Measurements from ENCODE around the gene LETM1.

DNA sequence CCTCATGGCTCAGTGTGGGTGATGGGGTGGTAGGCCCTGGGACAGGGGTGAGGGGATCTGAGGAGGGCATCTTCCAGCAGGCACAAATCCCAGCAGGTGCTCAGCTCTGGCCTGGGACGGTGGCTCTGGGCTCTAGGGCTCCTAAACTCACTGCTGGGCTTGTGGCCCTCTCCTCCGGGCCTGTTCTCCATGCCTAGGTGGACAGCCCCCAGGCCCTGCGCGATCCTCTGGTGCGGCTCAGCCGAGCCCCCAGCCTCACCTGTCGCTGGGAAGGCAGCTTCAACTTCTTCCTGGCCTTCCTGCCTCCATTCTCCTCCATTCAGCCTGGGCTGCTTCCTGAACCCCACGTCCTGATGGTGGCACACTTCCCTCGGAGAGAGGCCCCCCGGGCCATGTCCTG, 82.2 kb downstream of the LETM1 start:
- TF ChIP-seq, protein P1, sequence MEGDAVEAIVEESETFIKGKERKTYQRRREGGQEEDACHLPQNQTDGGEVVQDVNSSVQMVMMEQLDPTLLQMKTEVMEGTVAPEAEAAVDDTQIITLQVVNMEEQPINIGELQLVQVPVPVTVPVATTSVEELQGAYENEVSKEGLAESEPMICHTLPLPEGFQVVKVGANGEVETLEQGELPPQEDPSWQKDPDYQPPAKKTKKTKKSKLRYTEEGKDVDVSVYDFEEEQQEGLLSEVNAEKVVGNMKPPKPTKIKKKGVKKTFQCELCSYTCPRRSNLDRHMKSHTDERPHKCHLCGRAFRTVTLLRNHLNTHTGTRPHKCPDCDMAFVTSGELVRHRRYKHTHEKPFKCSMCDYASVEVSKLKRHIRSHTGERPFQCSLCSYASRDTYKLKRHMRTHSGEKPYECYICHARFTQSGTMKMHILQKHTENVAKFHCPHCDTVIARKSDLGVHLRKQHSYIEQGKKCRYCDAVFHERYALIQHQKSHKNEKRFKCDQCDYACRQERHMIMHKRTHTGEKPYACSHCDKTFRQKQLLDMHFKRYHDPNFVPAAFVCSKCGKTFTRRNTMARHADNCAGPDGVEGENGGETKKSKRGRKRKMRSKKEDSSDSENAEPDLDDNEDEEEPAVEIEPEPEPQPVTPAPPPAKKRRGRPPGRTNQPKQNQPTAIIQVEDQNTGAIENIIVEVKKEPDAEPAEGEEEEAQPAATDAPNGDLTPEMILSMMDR (conservative IDR thresholded peaks at IDR 0.05; ENCODE audit: low read depth, low read length): no peak
- TF ChIP-seq EZH2 (IDR thresholded peaks at IDR 0.05; ENCODE audit: borderline replicate concordance, low read depth, low read length, poor library complexity, severe bottlenecking): no peak

Measured in A673 (cell line).